IPS DF 6.9 (cell line): ENCODE data around the gene TJP1.
"Not testable (repeated sequence)": the region's sequence is repeated elsewhere in the genome, so short reads cannot be mapped to it uniquely, and the experiment has no call there.

Source experiments
- DNase-seq: peaks from one replicate; pipeline ENCODE4 v3.0.0-alpha.2; 2013; ENCODE audit warnings: low read depth, low spot score
- H3K27ac ChIP-seq: one replicate; pipeline ENCODE4 v1.5.1; 2013; ENCODE audit warnings: low read length, control low read depth
- H3K27me3 ChIP-seq: 2 replicates; pipeline ENCODE4 v1.6.1; 2013; ENCODE audit warnings: mild to moderate bottlenecking, low read length; ENCODE audit not compliant: control insufficient read depth, insufficient read depth
- H3K36me3 ChIP-seq: 2 replicates; pipeline ENCODE4 v1.6.1; 2013; ENCODE audit warnings: low read length; ENCODE audit not compliant: control insufficient read depth, insufficient read depth
- H3K4me1 ChIP-seq: 2 replicates; pipeline ENCODE4 v1.6.1; 2013; ENCODE audit warnings: low read length; ENCODE audit not compliant: control insufficient read depth, insufficient read depth
- H3K4me3 ChIP-seq: 2 replicates; pipeline ENCODE4 v1.5.1; 2013; ENCODE audit warnings: mild to moderate bottlenecking, low read length
- H3K9me3 ChIP-seq: 2 replicates; pipeline ENCODE4 v1.6.1; 2013; ENCODE audit warnings: low read length, inconsistent platforms; ENCODE audit not compliant: control insufficient read depth, insufficient read depth
- WGBS: extraction: QIAGEN DNeasy Blood & Tissue Kit; methylation state at CpG from one replicate; pipeline ENCODE4 v1.1.7; 2013; ENCODE audit warnings: mixed read lengths, missing lambda C conversion rate; ENCODE audit not compliant: insufficient read length, insufficient coverage; 5-methylcytosine and 5-hydroxymethylcytosine counted together

Gene TJP1

GRCh38 chr15:29736012-29736743 is 86.1 kb downstream of the TJP1 start:
- H3K27me3 ChIP-seq: no peaks in the 10 kb centered on the region; the same call in 1 of the 2 replicates
- H3K4me3 ChIP-seq: no peak overlapping the region
- no peaks in the 10 kb centered on the region for H3K4me1 ChIP-seq
- no peak for DNase-seq
- H3K36me3 ChIP-seq: peaks cover 9% of the 10 kb centered on the region; the same call in 1 of the 2 replicates
- no peak overlapping the region for H3K27ac ChIP-seq
- H3K9me3 ChIP-seq: no peaks in the 10 kb centered on the region
- WGBS: no CpG with 5 or more reads among the region's 3 CpGs

GRCh38 chr15:29734917-29735572 is 87.2 kb downstream of the TJP1 start:
- H3K27ac ChIP-seq: no peak overlapping the region
- H3K4me3 ChIP-seq: no peak overlapping the region
- no peaks in the 10 kb centered on the region for H3K4me1 ChIP-seq
- no peak for DNase-seq
- WGBS: no CpG with 5 or more reads among the region's 5 CpGs
- peaks cover 9% of the 10 kb centered on the region; the same call in 1 of the 2 replicates for H3K36me3 ChIP-seq
- H3K9me3 ChIP-seq: no peaks in the 10 kb centered on the region
- H3K27me3 ChIP-seq: no peaks in the 10 kb centered on the region; the same call in 1 of the 2 replicates

GRCh38 chr15:29731865-29732264 is 90.4 kb downstream of the TJP1 start:
- no peaks in the 10 kb centered on the region for H3K9me3 ChIP-seq
- peaks cover 8% of the 10 kb centered on the region; the same call in 1 of the 2 replicates for H3K36me3 ChIP-seq
- no peak overlapping the region for H3K4me3 ChIP-seq
- DNase-seq: no peak
- no CpG with 5 or more reads among the region's 3 CpGs for whole genome bisulfite sequencing
- H3K27ac ChIP-seq: no peak overlapping the region
- no peaks in the 10 kb centered on the region for H3K4me1 ChIP-seq
- no peaks in the 10 kb centered on the region for H3K27me3 ChIP-seq

- not testable (repeated sequence) for H3K4me1 ChIP-seq, H3K4me3 ChIP-seq, H3K27me3 ChIP-seq, H3K27ac ChIP-seq, DNase-seq, H3K36me3 ChIP-seq, H3K9me3 ChIP-seq
- WGBS: no CpG with 5 or more reads among the region's 15 CpGs
These were observed 91.8 kb downstream of the TJP1 start for GRCh38 chr15:29730471-29730870.

- no CpG with 5 or more reads among the region's 2 CpGs for WGBS
- no peak for DNase-seq
- Histone ChIP-seq H3K27me3 (no peaks in the 10 kb centered on the region), H3K4me1 (no peaks in the 10 kb centered on the region), H3K9me3 (peaks cover 2% of the 10 kb centered on the region; the same call in 1 of the 2 replicates), H3K27ac (no peak overlapping the region), H3K4me3 (no peak overlapping the region), H3K36me3 (peaks cover 15% of the 10 kb centered on the region; the same call in 1 of the 2 replicates)
These were observed 93.8 kb downstream of the TJP1 start for GRCh38 chr15:29728418-29728817.

- Histone ChIP-seq H3K27ac (no peak overlapping the region), H3K27me3 (no peaks in the 10 kb centered on the region), H3K9me3 (peaks cover 2% of the 10 kb centered on the region; the same call in 1 of the 2 replicates), H3K36me3 (peaks cover 20% of the 10 kb centered on the region; the same call in 1 of the 2 replicates), H3K4me1 (no peaks in the 10 kb centered on the region), H3K4me3 (no peak overlapping the region)
- DNase-seq: no peak
- WGBS: no CpG with 5 or more reads among the region's 5 CpGs
These were observed 94.4 kb downstream of the TJP1 start for GRCh38 chr15:29727871-29728270.

GRCh38 chr15:29726553-29726952 is 95.7 kb downstream of the TJP1 start:
- Histone ChIP-seq H3K27ac (no peak overlapping the region), H3K9me3 (peaks cover 8% of the 10 kb centered on the region), H3K27me3 (no peaks in the 10 kb centered on the region), H3K36me3 (peaks cover 27% of the 10 kb centered on the region; the same call in 1 of the 2 replicates), H3K4me1 (no peaks in the 10 kb centered on the region), H3K4me3 (no peak overlapping the region)
- no CpG with 5 or more reads among the region's 7 CpGs for WGBS
- no peak for DNase-seq

- Histone ChIP-seq H3K36me3 (peaks cover 33% of the 10 kb centered on the region; the same call in 1 of the 2 replicates), H3K27me3 (no peaks in the 10 kb centered on the region)
- WGBS: no CpG with 5 or more reads among the region's 3 CpGs
These were observed 98.2 kb downstream of the TJP1 start for GRCh38 chr15:29724026-29724425.

GRCh38 chr15:29713784-29714183 is 108.5 kb downstream of the TJP1 start:
- H3K4me1 ChIP-seq: no peaks in the 10 kb centered on the region
- H3K9me3 ChIP-seq: no peaks in the 10 kb centered on the region
- no peaks in the 10 kb centered on the region for H3K27me3 ChIP-seq
- no peak overlapping the region for H3K4me3 ChIP-seq
- H3K27ac ChIP-seq: no peak overlapping the region
- no peak for DNase-seq
- peaks cover 22% of the 10 kb centered on the region for H3K36me3 ChIP-seq

More at GRCh38 chr15:29724026-29724425, 98.2 kb downstream of the TJP1 start:
- Histone ChIP-seq H3K4me3 (no peak overlapping the region), H3K9me3 (peaks cover 8% of the 10 kb centered on the region), H3K4me1 (no peaks in the 10 kb centered on the region), H3K27ac (no peak overlapping the region)
- no peak for DNase-seq

- H3K27me3 ChIP-seq: no peaks in the 10 kb centered on the region
- H3K27ac ChIP-seq: no peak overlapping the region
- peaks cover 23% of the 10 kb centered on the region; the same call in 1 of the 2 replicates for H3K36me3 ChIP-seq
- DNase-seq: no peak
- H3K9me3 ChIP-seq: no peaks in the 10 kb centered on the region
- no peak overlapping the region for H3K4me3 ChIP-seq
- WGBS: no CpG with 5 or more reads among the region's 3 CpGs
- no peaks in the 10 kb centered on the region for H3K4me1 ChIP-seq
These were observed 110.0 kb downstream of the TJP1 start for GRCh38 chr15:29712149-29712885.
